Heart left ventricle (tissue), 16 donors: ENCODE data around the gene DDX10. TPM values are rescaled to one million over a fixed set of nuclear protein-coding genes. Genes with fewer than 3 reads are reported as not detected.
A peak's percentile ranks its signal among the peaks of the same experiment; 100 is the strongest.

ENCODE experiments used
- ATAC-seq, 4 donors: fragments of 200-7000 bp; cut with Tn5 transposase; one replicate each; pipeline ENCODE4 v1.9.1; 2020 to 2022; ENCODE audit warnings: moderate library complexity in 4 of 4, mild to moderate bottlenecking in 3 of 4, moderate number of reproducible peaks in 1 of 4
- DNase-seq, 5 donors: peaks; one replicate each; pipeline ENCODE4 v3.0.0-alpha.2; 2020
- H3K27ac ChIP-seq, 12 donors: fragments of 200-600 bp; sonication (generic) in 4 of 12; one replicate each; pipeline versions ENCODE4 v1.5.0 to v1.8.0; 2016 to 2022; ENCODE audit warnings: mild to moderate bottlenecking in 2 of 12
- H3K27me3 ChIP-seq, 9 donors: fragments of 200-600 bp; sonication (generic) in 2 of 9; one replicate each; pipeline versions ENCODE4 v1.5.1 to v1.8.0; 2016 to 2022; ENCODE audit warnings: mild to moderate bottlenecking in 3 of 9
- H3K36me3 ChIP-seq, 9 donors: fragments of 200-600 bp; sonication (generic) in 2 of 9; one replicate each; pipeline versions ENCODE4 v1.5.0 to v1.8.0; 2018 to 2022; ENCODE audit warnings: mild to moderate bottlenecking in 2 of 9
- H3K4me1 ChIP-seq, 12 donors: fragments of 200-600 bp; sonication (generic) in 4 of 12; one replicate each; pipeline versions ENCODE4 v1.5.0 to v1.8.0; 2016 to 2022; ENCODE audit warnings: mild to moderate bottlenecking in 3 of 12
- H3K4me3 ChIP-seq, 12 donors: fragments of 200-600 bp; sonication (generic) in 4 of 12; one replicate each; pipeline versions ENCODE4 v1.5.0 to v1.8.0; 2017 to 2022; ENCODE audit warnings: mild to moderate bottlenecking in 9 of 12, moderate library complexity in 4 of 12
- H3K9me3 ChIP-seq, 12 donors: fragments of 200-600 bp; sonication (generic) in 4 of 12; one replicate each; pipeline versions ENCODE4 v1.5.0 to v1.8.0; 2016 to 2022; ENCODE audit warnings: mild to moderate bottlenecking in 1 of 12
- CTCF ChIP-seq, 12 donors: fragments of 200-600 bp; sonication (generic) in 4 of 12; IDR thresholded peaks; one replicate each; pipeline versions ENCODE4 v1.5.0 to v1.8.0; 2018 to 2022; ENCODE audit warnings: antibody characterized with exemption in 12 of 12, mild to moderate bottlenecking in 5 of 12
- POLR2A ChIP-seq, 2 donors: fragments of 450-650 bp; IDR thresholded peaks; one replicate each; pipeline ENCODE4 v1.6.1; 2017; ENCODE audit warnings: antibody characterized with exemption in 2 of 2, mild to moderate bottlenecking in 2 of 2, moderate library complexity in 2 of 2
- WGBS, 4 donors: extraction: QIAGEN DNeasy Blood & Tissue Kit in 2 of 4; methylation state at CpG; one replicate each; pipeline versions ENCODE4 v1.1.5 to v1.1.7; 2013 to 2018; 5-methylcytosine and 5-hydroxymethylcytosine counted together
- intact Hi-C, 10 donors: fragments of 100-400 bp; cut with DNase I; formaldehyde crosslinking; loops; one replicate each; pipeline versions ENCODE4 v1.11.1 to v1.14.2; 2022
- long read RNA-seq, 3 donors: library from polyadenylated mRNA; unstranded; transcript quantifications; one replicate each; pipeline ENCODE4 v2.0.0, GENCODE V29; 2020 to 2021
- polyA plus RNA-seq, 2 donors: library from polyadenylated mRNA; stranded (reverse); fragments of 200-250 nt; gene quantifications; one replicate each; pipeline ENCODE4 v1.2.3, GENCODE V29; 2013
- total RNA-seq, 9 donors: library from RNA; depleted of rRNA in 2 of 9; stranded (reverse); fragments of >200 nt in 2 of 9; fragmentation: NEBNext Ultra II Directional in 3 of 9; extraction: Animal tissue kit (Norgen Biotek cat#: 25700) in 3 of 9; gene quantifications; one replicate each; pipeline versions ENCODE4 v1.1.0 to v1.2.4, GENCODE V29; 2016 to 2023
- donor health status: ischemic (EF 13 %, LVEDD 7.1; RV severe dilation, severe dysfunction).
- donor health status: healthy with polysubstance abuse.
- donor health status: DM: no; HTN: yes; CAD: no.
- donor health status: DM: no; HTN: no; CAD: no.
- donor health status: ischemic (EF 25% LVEDD 6.9; RV normal size, moderate dysfunction).
- donor health status: ischemic (EF 25% LVEDD 5.7; RV mildly dilated, moderate dysfunction).
- donor health status: healthy.
- donor health status: DM: yes; HTN: yes; CAD: no.
- donor health status: ischemic (EF 35%, LVEDD 5.7; RV mildly dilated, moderate dysfunction).
- donor health status: nonischemic (EF 11% LVEDD 7.7; RV severe dilation, severe dysfunction).
- donor health status: DM: yes; HTN: yes; CAD: no.
- donor health status: PGD.
- donor health status: ischemic (EF 29% LVEDD 5.4; RV normal size, mild dysfunction).
- donor health status: nonischemic (EF 23%, LVEDD 6.1; RV moderate dilation, normal function).

DDX10 gene
- total RNA-seq (10 to 100 TPM in 7 of 9 donors, 1 to 10 TPM in 2; 8.3 to 17.2 (median 12.1) TPM), polyA plus RNA-seq (10 to 100 TPM; 12.6 to 14.7 TPM)
- long read RNA-seq, donor 1, partial matches to known transcripts, result 12 of 18 reads
- long read RNA-seq, donor 1, other reads (novel, unspliced or antisense), result 2 of 18 reads
- long read RNA-seq, donor 2, partial matches to known transcripts, result 75 of 84 reads
- long read RNA-seq, donor 2, other reads (novel, unspliced or antisense), result 6 of 84 reads
- long read RNA-seq, donor 3, transcript DDX10-201 (18 exons, 3,264 nt), result major isoform, 5 of 20 reads
- long read RNA-seq, donor 3, partial matches to known transcripts, result 11 of 20 reads
- long read RNA-seq, donor 3, other reads (novel, unspliced or antisense), result 4 of 20 reads

- Histone ChIP-seq H3K27ac (peak within 1 kb of the TSS in 11 of 12 donors; percentile 22 to 82 (median 64)), H3K36me3 (peaks cover 0 to 22% (median 0%) of the 10 kb centered on the region in 9 donors), H3K4me1 (peaks cover 0 to 32% (median 23%) of the 10 kb centered on the region in 12 donors), H3K27me3 (no peaks in the 10 kb centered on the region), H3K9me3 (no peaks in the 10 kb centered on the region), H3K4me3 (peak within 1 kb of the TSS; percentile 53 to 99 (median 82))
- TF ChIP-seq CTCF (IDR thresholded peaks at IDR 0.05) (peak in 4 of 12 donors; percentile 34 to 43 (median 38)), POLR2A (IDR thresholded peaks at IDR 0.05) (peak in 1 of 2 donors; percentile 60)
- intact Hi-C loops, result loop anchor here in 1 of 10 donors (10.0 kb wide), 3 partner anchors 170 to 660 kb away; partner anchors contain the start of genes C11orf65, CUL5 and POGLUT3
- ATAC-seq (peak; percentile 99 to 100 (median 100)), DNase-seq (peak; percentile 98 to 99 (median 98))
- 0 to 1% (median 0%) methylated on average over 56 to 61 of the region's 61 CpGs for WGBS, 4 donors
Measured at GRCh38 chr11:108664730-108665525, at the start of gene DDX10. DDX10 (plus strand) TSS chr11:108665069; CDS start chr11:108665154, 85 bp downstream.

- Histone ChIP-seq H3K4me3 (no peak overlapping the region), H3K4me1 (no peaks in the 10 kb centered on the region), H3K36me3 (no peaks in the 10 kb centered on the region), H3K27ac (no peak overlapping the region), H3K27me3 (peaks cover 0 to 6% (median 0%) of the 10 kb centered on the region in 9 donors), H3K9me3 (no peaks in the 10 kb centered on the region)
- ATAC-seq, result no peak
- intact Hi-C loops, result no loop called here
- TF ChIP-seq POLR2A (IDR thresholded peaks at IDR 0.05), result no peak
- no peak for TF ChIP-seq CTCF (IDR thresholded peaks at IDR 0.05)
- DNase-seq, result no peak
- 60 to 80% (median 71%) methylated on average over 3 of the region's 3 CpGs for WGBS, 4 donors
Measured at GRCh38 chr11:108616549-108616948, 48.3 kb upstream of the DDX10 start.

GRCh38 chr11:108617055-108617454 lies 47.8 kb upstream of the DDX10 start:
- no peak overlapping the region for H3K4me3 ChIP-seq
- H3K4me1 ChIP-seq, result no peaks in the 10 kb centered on the region
- no peak overlapping the region for H3K27ac ChIP-seq
- intact Hi-C loops, result no loop called here
- TF ChIP-seq POLR2A (IDR thresholded peaks at IDR 0.05) (no peak), CTCF (IDR thresholded peaks at IDR 0.05) (no peak)
- no peaks in the 10 kb centered on the region for H3K36me3 ChIP-seq
- ATAC-seq, result no peak
- H3K27me3 ChIP-seq, result peaks cover 0 to 3% (median 0%) of the 10 kb centered on the region in 9 donors
- WGBS, 4 donors, result 69 to 76% (median 71%) methylated on average over 4 of the region's 4 CpGs
- H3K9me3 ChIP-seq, result no peaks in the 10 kb centered on the region
- DNase-seq, result no peak

GRCh38 chr11:108618529-108618928 lies 46.3 kb upstream of the DDX10 start:
- DNase-seq (no peak), ATAC-seq (no peak)
- intact Hi-C loops, result no loop called here
- Histone ChIP-seq H3K4me1 (no peaks in the 10 kb centered on the region), H3K27ac (no peak overlapping the region), H3K9me3 (no peaks in the 10 kb centered on the region), H3K36me3 (no peaks in the 10 kb centered on the region), H3K27me3 (peaks cover 0 to 3% (median 0%) of the 10 kb centered on the region in 9 donors), H3K4me3 (no peak overlapping the region)
- TF ChIP-seq POLR2A (IDR thresholded peaks at IDR 0.05), result no peak
- TF ChIP-seq CTCF (IDR thresholded peaks at IDR 0.05), result no peak
- 81 to 91% (median 84%) methylated on average over 1 of the region's 1 CpG for WGBS, 4 donors
